ENCODE measurements around the gene SYT4. TPM values are rescaled to one million over a fixed set of nuclear protein-coding genes. Genes with fewer than 3 reads are reported as not detected.
A peak's percentile ranks its signal among the peaks of the same experiment; 100 is the strongest.

The SYT4 gene
- total and polyA plus RNA-seq, 2 of the 8 experiments (the other 6 are each of a cell fraction or from before 2014, with no cell fraction given) = 2.4 to 10.2 TPM

DNA sequence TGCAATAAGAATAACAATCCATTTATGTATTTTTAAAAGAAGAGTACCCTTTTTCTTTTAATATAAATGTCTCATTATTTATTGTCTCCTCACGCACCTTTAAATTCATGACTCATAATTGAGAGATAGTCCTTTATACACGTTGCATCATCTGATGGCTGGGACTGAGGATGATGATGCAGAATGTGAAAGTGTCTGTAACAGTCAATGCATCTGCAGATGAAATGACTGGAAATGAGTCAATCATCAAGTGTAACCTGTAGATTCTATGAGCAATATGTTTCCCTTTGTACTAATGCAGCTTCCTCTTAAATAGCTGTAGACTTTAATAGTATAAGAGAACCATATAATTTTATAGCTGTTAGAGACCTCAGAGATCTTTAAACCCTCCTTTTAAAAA, 26.1 kb upstream of the SYT4 start (continued):
- TF ChIP-seq, protein P1, sequence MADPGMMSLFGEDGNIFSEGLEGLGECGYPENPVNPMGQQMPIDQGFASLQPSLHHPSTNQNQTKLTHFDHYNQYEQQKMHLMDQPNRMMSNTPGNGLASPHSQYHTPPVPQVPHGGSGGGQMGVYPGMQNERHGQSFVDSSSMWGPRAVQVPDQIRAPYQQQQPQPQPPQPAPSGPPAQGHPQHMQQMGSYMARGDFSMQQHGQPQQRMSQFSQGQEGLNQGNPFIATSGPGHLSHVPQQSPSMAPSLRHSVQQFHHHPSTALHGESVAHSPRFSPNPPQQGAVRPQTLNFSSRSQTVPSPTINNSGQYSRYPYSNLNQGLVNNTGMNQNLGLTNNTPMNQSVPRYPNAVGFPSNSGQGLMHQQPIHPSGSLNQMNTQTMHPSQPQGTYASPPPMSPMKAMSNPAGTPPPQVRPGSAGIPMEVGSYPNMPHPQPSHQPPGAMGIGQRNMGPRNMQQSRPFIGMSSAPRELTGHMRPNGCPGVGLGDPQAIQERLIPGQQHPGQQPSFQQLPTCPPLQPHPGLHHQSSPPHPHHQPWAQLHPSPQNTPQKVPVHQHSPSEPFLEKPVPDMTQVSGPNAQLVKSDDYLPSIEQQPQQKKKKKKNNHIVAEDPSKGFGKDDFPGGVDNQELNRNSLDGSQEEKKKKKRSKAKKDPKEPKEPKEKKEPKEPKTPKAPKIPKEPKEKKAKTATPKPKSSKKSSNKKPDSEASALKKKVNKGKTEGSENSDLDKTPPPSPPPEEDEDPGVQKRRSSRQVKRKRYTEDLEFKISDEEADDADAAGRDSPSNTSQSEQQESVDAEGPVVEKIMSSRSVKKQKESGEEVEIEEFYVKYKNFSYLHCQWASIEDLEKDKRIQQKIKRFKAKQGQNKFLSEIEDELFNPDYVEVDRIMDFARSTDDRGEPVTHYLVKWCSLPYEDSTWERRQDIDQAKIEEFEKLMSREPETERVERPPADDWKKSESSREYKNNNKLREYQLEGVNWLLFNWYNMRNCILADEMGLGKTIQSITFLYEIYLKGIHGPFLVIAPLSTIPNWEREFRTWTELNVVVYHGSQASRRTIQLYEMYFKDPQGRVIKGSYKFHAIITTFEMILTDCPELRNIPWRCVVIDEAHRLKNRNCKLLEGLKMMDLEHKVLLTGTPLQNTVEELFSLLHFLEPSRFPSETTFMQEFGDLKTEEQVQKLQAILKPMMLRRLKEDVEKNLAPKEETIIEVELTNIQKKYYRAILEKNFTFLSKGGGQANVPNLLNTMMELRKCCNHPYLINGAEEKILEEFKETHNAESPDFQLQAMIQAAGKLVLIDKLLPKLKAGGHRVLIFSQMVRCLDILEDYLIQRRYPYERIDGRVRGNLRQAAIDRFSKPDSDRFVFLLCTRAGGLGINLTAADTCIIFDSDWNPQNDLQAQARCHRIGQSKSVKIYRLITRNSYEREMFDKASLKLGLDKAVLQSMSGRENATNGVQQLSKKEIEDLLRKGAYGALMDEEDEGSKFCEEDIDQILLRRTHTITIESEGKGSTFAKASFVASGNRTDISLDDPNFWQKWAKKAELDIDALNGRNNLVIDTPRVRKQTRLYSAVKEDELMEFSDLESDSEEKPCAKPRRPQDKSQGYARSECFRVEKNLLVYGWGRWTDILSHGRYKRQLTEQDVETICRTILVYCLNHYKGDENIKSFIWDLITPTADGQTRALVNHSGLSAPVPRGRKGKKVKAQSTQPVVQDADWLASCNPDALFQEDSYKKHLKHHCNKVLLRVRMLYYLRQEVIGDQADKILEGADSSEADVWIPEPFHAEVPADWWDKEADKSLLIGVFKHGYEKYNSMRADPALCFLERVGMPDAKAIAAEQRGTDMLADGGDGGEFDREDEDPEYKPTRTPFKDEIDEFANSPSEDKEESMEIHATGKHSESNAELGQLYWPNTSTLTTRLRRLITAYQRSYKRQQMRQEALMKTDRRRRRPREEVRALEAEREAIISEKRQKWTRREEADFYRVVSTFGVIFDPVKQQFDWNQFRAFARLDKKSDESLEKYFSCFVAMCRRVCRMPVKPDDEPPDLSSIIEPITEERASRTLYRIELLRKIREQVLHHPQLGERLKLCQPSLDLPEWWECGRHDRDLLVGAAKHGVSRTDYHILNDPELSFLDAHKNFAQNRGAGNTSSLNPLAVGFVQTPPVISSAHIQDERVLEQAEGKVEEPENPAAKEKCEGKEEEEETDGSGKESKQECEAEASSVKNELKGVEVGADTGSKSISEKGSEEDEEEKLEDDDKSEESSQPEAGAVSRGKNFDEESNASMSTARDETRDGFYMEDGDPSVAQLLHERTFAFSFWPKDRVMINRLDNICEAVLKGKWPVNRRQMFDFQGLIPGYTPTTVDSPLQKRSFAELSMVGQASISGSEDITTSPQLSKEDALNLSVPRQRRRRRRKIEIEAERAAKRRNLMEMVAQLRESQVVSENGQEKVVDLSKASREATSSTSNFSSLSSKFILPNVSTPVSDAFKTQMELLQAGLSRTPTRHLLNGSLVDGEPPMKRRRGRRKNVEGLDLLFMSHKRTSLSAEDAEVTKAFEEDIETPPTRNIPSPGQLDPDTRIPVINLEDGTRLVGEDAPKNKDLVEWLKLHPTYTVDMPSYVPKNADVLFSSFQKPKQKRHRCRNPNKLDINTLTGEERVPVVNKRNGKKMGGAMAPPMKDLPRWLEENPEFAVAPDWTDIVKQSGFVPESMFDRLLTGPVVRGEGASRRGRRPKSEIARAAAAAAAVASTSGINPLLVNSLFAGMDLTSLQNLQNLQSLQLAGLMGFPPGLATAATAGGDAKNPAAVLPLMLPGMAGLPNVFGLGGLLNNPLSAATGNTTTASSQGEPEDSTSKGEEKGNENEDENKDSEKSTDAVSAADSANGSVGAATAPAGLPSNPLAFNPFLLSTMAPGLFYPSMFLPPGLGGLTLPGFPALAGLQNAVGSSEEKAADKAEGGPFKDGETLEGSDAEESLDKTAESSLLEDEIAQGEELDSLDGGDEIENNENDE (IDR thresholded peaks at IDR 0.05; ENCODE audit: insufficient replicate concordance, low read length) = no peak
- no peak for TF ChIP-seq ZNF274 (IDR thresholded peaks at IDR 0.05; ENCODE audit: borderline replicate concordance, extremely low read depth, low read length)
- peak; percentile 22; the same call in 1 of the 2 replicates for TF ChIP-seq CEBPB (IDR thresholded peaks at IDR 0.05; ENCODE audit: low read depth, low read length)
- no peak for TF ChIP-seq RBBP5 (IDR thresholded peaks at IDR 0.05; ENCODE audit: borderline replicate concordance, low read depth, low read length)
- TF ChIP-seq SP1 (IDR thresholded peaks at IDR 0.05; ENCODE audit: low read depth, low read length) = no peak

Measured in H1 (cell line).